HL-60 (cell line): Measurements from ENCODE around the gene PLEKHJ1.

Experiments used
- DNase-seq, 2 experiments: peaks; one replicate each; pipeline ENCODE4 v3.0.0-alpha.2; 2010 to 2020; ENCODE audit warnings: low read depth in 1 of 2, low spot score in 1 of 2
- H3K27ac ChIP-seq: fragments of 250-450 bp; sonication (Bioruptor Pico); replicated peaks from 2 replicates; pipeline ENCODE4 v1.5.1; 2020; ENCODE audit warnings: mild to moderate bottlenecking, moderate library complexity
- H3K27me3 ChIP-seq: fragments of 250-450 bp; sonication (Bioruptor Pico); 2 replicates; pipeline ENCODE4 v1.5.1; 2021; ENCODE audit warnings: mild to moderate bottlenecking, moderate library complexity; ENCODE audit not compliant: insufficient read depth, poor library complexity, severe bottlenecking
- H3K4me3 ChIP-seq: replicated peaks from 2 replicates; pipeline ENCODE4 v1.5.1; 2011; ENCODE audit warnings: mild to moderate bottlenecking, control low read depth, low read length; ENCODE audit not compliant: insufficient read depth
- CTCF ChIP-seq: IDR thresholded peaks from one replicate; pipeline ENCODE4 v1.5.1; 2011; ENCODE audit warnings: low read length, control low read depth, inconsistent platforms; ENCODE audit not compliant: insufficient read depth
- GABPA ChIP-seq: IDR thresholded peaks from 2 replicates; pipeline ENCODE4 v1.6.1; 2012; ENCODE audit warnings: low read depth
- POLR2AphosphoS5 ChIP-seq: IDR thresholded peaks from 2 replicates; pipeline ENCODE4 v1.6.1; 2012; ENCODE audit warnings: low read depth
- REST ChIP-seq: IDR thresholded peaks from 2 replicates; pipeline ENCODE4 v1.6.1; 2012; ENCODE audit warnings: low read depth; ENCODE audit not compliant: insufficient replicate concordance
- SPI1 ChIP-seq: IDR thresholded peaks from 2 replicates; pipeline ENCODE4 v1.6.1; 2012; ENCODE audit warnings: low read depth, mild to moderate bottlenecking, borderline replicate concordance

The PLEKHJ1 gene

GRCh38 chr19:2242816-2243215 is 6.7 kb upstream of the PLEKHJ1 start:
- Histone ChIP-seq H3K27me3 (no peaks in the 10 kb centered on the region), H3K27ac (no peak overlapping the region), H3K4me3 (no peak overlapping the region)
- TF ChIP-seq CTCF (no peak), SPI1 (no peak), POLR2AphosphoS5 (no peak), GABPA (no peak), REST (no peak)
- no peak for DNase-seq

- Histone ChIP-seq H3K27me3 (no peaks in the 10 kb centered on the region), H3K27ac (no peak overlapping the region), H3K4me3 (no peak overlapping the region)
- TF ChIP-seq SPI1 (no peak), REST (no peak), GABPA (no peak), CTCF (no peak), POLR2AphosphoS5 (no peak)
- no peak for DNase-seq
Observed at GRCh38 chr19:2242092-2242537, 6.0 kb upstream of the PLEKHJ1 start.

- TF ChIP-seq GABPA = no peak
- TF ChIP-seq SPI1 = no peak
- TF ChIP-seq REST = no peak
- no peak for TF ChIP-seq CTCF
- no peak for TF ChIP-seq POLR2AphosphoS5
- no peak for DNase-seq
- Histone ChIP-seq H3K27ac (no peak overlapping the region), H3K27me3 (no peaks in the 10 kb centered on the region), H3K4me3 (no peak overlapping the region)
Observed at GRCh38 chr19:2240881-2241760, 5.0 kb upstream of the PLEKHJ1 start.
